ENCODE data around the gene NDUFA11. TPM values are rescaled to one million over a fixed set of nuclear protein-coding genes. Genes with fewer than 3 reads are reported as not detected.

The NDUFA11 gene
- total and polyA plus RNA-seq, 2 of the 13 experiments (the other 11 are each of a cell fraction or from before 2014, with no cell fraction given): 286 to 378 TPM

- no peak for TF ChIP-seq GZF1 (CRISPR knock-in tag; IDR thresholded peaks at IDR 0.05)
- no peak for TF ChIP-seq TMF1 (CRISPR knock-in tag; IDR thresholded peaks at IDR 0.05; ENCODE audit: low read depth)
- 0 out of 2 replicates have a peak, but pooled peaks have one; percentile 53 for TF ChIP-seq SNAI1 (CRISPR knock-in tag; IDR thresholded peaks at IDR 0.05; ENCODE audit: borderline replicate concordance)
- TF ChIP-seq NBN (conservative IDR thresholded peaks at IDR 0.05): no peak
- no peak; the same call in 1 of the 2 replicates for TF ChIP-seq ZNF460 (CRISPR knock-in tag; IDR thresholded peaks at IDR 0.05; ENCODE audit: borderline replicate concordance)
- no peak for TF ChIP-seq ZNF75D (CRISPR knock-in tag; IDR thresholded peaks at IDR 0.05; ENCODE audit: borderline replicate concordance)
- 0 out of 2 replicates have a peak, but pooled peaks have one; percentile 70 for TF ChIP-seq ZNF546 (CRISPR knock-in tag; conservative IDR thresholded peaks at IDR 0.05)
- TF ChIP-seq IRF2 (CRISPR knock-in tag; IDR thresholded peaks at IDR 0.05): no peak
- TF ChIP-seq NCOA2 (CRISPR knock-in tag; IDR thresholded peaks at IDR 0.05): 0 out of 2 replicates have a peak, but pooled peaks have one; percentile 38
- TF ChIP-seq THAP9 (CRISPR knock-in tag; IDR thresholded peaks at IDR 0.05; ENCODE audit: borderline replicate concordance): no peak; the same call in 1 of the 2 replicates
- 0 out of 3 replicates have a peak, but pooled peaks have one; percentile 22 for TF ChIP-seq MXI1 (IDR thresholded peaks at IDR 0.05; ENCODE audit: borderline replicate concordance, low read depth, low read length)
- peak; percentile 56; the same call in 1 of the 2 replicates for TF ChIP-seq GABPB1 (CRISPR knock-in tag; IDR thresholded peaks at IDR 0.05)
- TF ChIP-seq NCOA5 (CRISPR knock-in tag; IDR thresholded peaks at IDR 0.05): no peak
- peak; percentile 8 for TF ChIP-seq HNRNPK (IDR thresholded peaks at IDR 0.05; ENCODE audit: low read depth, low read length, poor library complexity, severe bottlenecking)
- no peak for TF ChIP-seq NFKBIZ (CRISPR knock-in tag; IDR thresholded peaks at IDR 0.05)
- TF ChIP-seq ZNF704 (CRISPR knock-in tag; IDR thresholded peaks at IDR 0.05; ENCODE audit: borderline replicate concordance): 0 out of 2 replicates have a peak, but pooled peaks have one; percentile 4
- no peak for TF ChIP-seq ARNTL (CRISPR knock-in tag; IDR thresholded peaks at IDR 0.05)
- TF ChIP-seq JUNB (CRISPR knock-in tag; IDR thresholded peaks at IDR 0.05; ENCODE audit: borderline replicate concordance): no peak
- TF ChIP-seq ZBTB7B (CRISPR knock-in tag; IDR thresholded peaks at IDR 0.05): peak; percentile 71; the same call in 1 of the 2 replicates
- no peak; the same call in 1 of the 2 replicates for TF ChIP-seq MAX (IDR thresholded peaks at IDR 0.05)
- peak; percentile 63; the same call in 1 of the 2 replicates for TF ChIP-seq ZNF350 (CRISPR knock-in tag; IDR thresholded peaks at IDR 0.05; ENCODE audit: borderline replicate concordance, low read depth)
- no peak for TF ChIP-seq ZNF782 (CRISPR knock-in tag; IDR thresholded peaks at IDR 0.05; ENCODE audit: borderline replicate concordance)
- TF ChIP-seq ZNF724P (CRISPR knock-in tag; IDR thresholded peaks at IDR 0.05; ENCODE audit: borderline replicate concordance): peak; percentile 75; the same call in 1 of the 2 replicates
- no peak for TF ChIP-seq SIN3B (IDR thresholded peaks at IDR 0.05; ENCODE audit: low read length)
- TF ChIP-seq ZNF777 (CRISPR knock-in tag; IDR thresholded peaks at IDR 0.05): peak; percentile 88
- 0 out of 2 replicates have a peak, but pooled peaks have one; percentile 59 for TF ChIP-seq RFXAP (CRISPR knock-in tag; IDR thresholded peaks at IDR 0.05; ENCODE audit: borderline replicate concordance)
- no peak for TF ChIP-seq ZNF30 (CRISPR knock-in tag; IDR thresholded peaks at IDR 0.05)
Observed at GRCh38 chr19:5891938-5892771, 11.4 kb downstream of the NDUFA11 start (continued).
